SJSA1 (cell line): ENCODE results near the gene NANOS3. TPM values are rescaled to one million over a fixed set of nuclear protein-coding genes. Genes with fewer than 3 reads are reported as not detected.

ENCODE experiments used
- DNase-seq, 2 experiments: peaks; one replicate each; pipeline ENCODE4 v3.0.0-alpha.2; 2015 to 2020; ENCODE audit warnings: low spot score in 2 of 2, low read depth in 1 of 2
- H3K27ac ChIP-seq: fragments of 250-450 bp; sonication (Bioruptor Pico); 2 replicates; pipeline ENCODE4 v1.5.1; 2020; ENCODE audit warnings: mild to moderate bottlenecking, moderate library complexity
- H3K27me3 ChIP-seq: fragments of 250-450 bp; sonication (Bioruptor Pico); replicated peaks from 2 replicates; pipeline ENCODE4 v1.5.1; 2020; ENCODE audit warnings: mild to moderate bottlenecking, moderate library complexity
- H3K36me3 ChIP-seq: fragments of 250-450 bp; sonication (Bioruptor Pico); 2 replicates; pipeline ENCODE4 v1.5.1; 2020; ENCODE audit warnings: mild to moderate bottlenecking
- H3K4me1 ChIP-seq: fragments of 250-450 bp; sonication (Bioruptor Pico); replicated peaks from 2 replicates; pipeline ENCODE4 v1.6.1; 2021; ENCODE audit warnings: mild to moderate bottlenecking
- H3K4me3 ChIP-seq: fragments of 250-450 bp; sonication (Bioruptor Pico); 2 replicates; pipeline ENCODE4 v1.5.1; 2020; ENCODE audit warnings: mild to moderate bottlenecking
- H3K9me3 ChIP-seq: fragments of 250-450 bp; sonication (Bioruptor Pico); replicated peaks from 2 replicates; pipeline ENCODE4 v1.5.1; 2020; ENCODE audit warnings: mild to moderate bottlenecking
- total RNA-seq: library from RNA; depleted of rRNA; stranded (reverse); fragments of >200 nt; shearing (Covaris generic); gene quantifications from 2 replicates; pipeline ENCODE4 v1.2.3, GENCODE V29; 2014

The NANOS3 gene
- total RNA-seq, 1 experiment from 2014 or later, result 0.50 TPM

- Histone ChIP-seq H3K27me3 (no peaks in the 10 kb centered on the region), H3K4me3 (no peak overlapping the region), H3K36me3 (no peaks in the 10 kb centered on the region), H3K9me3 (no peaks in the 10 kb centered on the region), H3K27ac (no peak overlapping the region), H3K4me1 (peaks cover 13% of the 10 kb centered on the region)
- no peak for DNase-seq
Observed at GRCh38 chr19:13899393-13899792, 22.5 kb downstream of the NANOS3 start.

- H3K4me1 ChIP-seq, result peaks cover 13% of the 10 kb centered on the region
- H3K27ac ChIP-seq, result no peak overlapping the region
- H3K27me3 ChIP-seq, result no peaks in the 10 kb centered on the region
- no peak overlapping the region for H3K4me3 ChIP-seq
- no peaks in the 10 kb centered on the region for H3K9me3 ChIP-seq
- DNase-seq, result peak in 1 of 2 experiments; percentile 35
- H3K36me3 ChIP-seq, result no peaks in the 10 kb centered on the region
Observed at GRCh38 chr19:13899912-13900584, 23.1 kb downstream of the NANOS3 start.

GRCh38 chr19:13902993-13903555 lies 26.1 kb downstream of the NANOS3 start:
- DNase-seq, result no peak
- Histone ChIP-seq H3K4me1 (peaks cover 27% of the 10 kb centered on the region), H3K27me3 (no peaks in the 10 kb centered on the region), H3K4me3 (no peak overlapping the region), H3K27ac (no peak overlapping the region), H3K9me3 (no peaks in the 10 kb centered on the region), H3K36me3 (no peaks in the 10 kb centered on the region)

- Histone ChIP-seq H3K4me1 (peaks cover 14% of the 10 kb centered on the region), H3K4me3 (peak within 1 kb of the TSS; percentile 68), H3K9me3 (no peaks in the 10 kb centered on the region), H3K36me3 (peaks cover 4% of the 10 kb centered on the region; the same call in 1 of the 2 replicates), H3K27ac (no peak within 1 kb of the TSS), H3K27me3 (no peaks in the 10 kb centered on the region)
- DNase-seq, result peak; percentile 65 to 89
Observed at GRCh38 chr19:13905634-13906520, 28.9 kb downstream of the NANOS3 start, which contains the start of the genes BRME1 and CC2D1A. BRME1 (minus strand) TSS chr19:13906117; CDS start chr19:13904892, 1,225 bp downstream. CC2D1A (plus strand) TSS chr19:13906201; CDS start chr19:13906442, 241 bp downstream.

- peaks cover 4% of the 10 kb centered on the region; the same call in 1 of the 2 replicates for H3K36me3 ChIP-seq
- H3K4me3 ChIP-seq, result peak overlapping the region; percentile 68
- H3K27ac ChIP-seq, result no peak overlapping the region
- no peak for DNase-seq
- H3K27me3 ChIP-seq, result no peaks in the 10 kb centered on the region
- peaks cover 14% of the 10 kb centered on the region for H3K4me1 ChIP-seq
- no peaks in the 10 kb centered on the region for H3K9me3 ChIP-seq
Observed at GRCh38 chr19:13906521-13906904, 29.6 kb downstream of the NANOS3 start.

- H3K27me3 ChIP-seq, result no peaks in the 10 kb centered on the region
- peak overlapping the region; percentile 68 for H3K4me3 ChIP-seq
- H3K4me1 ChIP-seq, result peaks cover 14% of the 10 kb centered on the region
- DNase-seq, result no peak
- H3K27ac ChIP-seq, result no peak overlapping the region
- H3K36me3 ChIP-seq, result peaks cover 4% of the 10 kb centered on the region; the same call in 1 of the 2 replicates
- H3K9me3 ChIP-seq, result no peaks in the 10 kb centered on the region
Observed at GRCh38 chr19:13906910-13907309, 30.0 kb downstream of the NANOS3 start.

GRCh38 chr19:13908674-13909073 lies 31.7 kb downstream of the NANOS3 start:
- Histone ChIP-seq H3K36me3 (peaks cover 21% of the 10 kb centered on the region), H3K4me3 (no peak overlapping the region), H3K9me3 (no peaks in the 10 kb centered on the region), H3K27ac (no peak overlapping the region), H3K4me1 (peaks cover 14% of the 10 kb centered on the region), H3K27me3 (no peaks in the 10 kb centered on the region)
- no peak for DNase-seq

GRCh38 chr19:13909430-13909829 lies 32.5 kb downstream of the NANOS3 start:
- Histone ChIP-seq H3K27ac (no peak overlapping the region), H3K27me3 (no peaks in the 10 kb centered on the region), H3K4me1 (peaks cover 14% of the 10 kb centered on the region), H3K9me3 (no peaks in the 10 kb centered on the region), H3K36me3 (peaks cover 25% of the 10 kb centered on the region), H3K4me3 (no peak overlapping the region)
- no peak for DNase-seq

GRCh38 chr19:13913352-13913751 lies 36.4 kb downstream of the NANOS3 start:
- no peaks in the 10 kb centered on the region for H3K27me3 ChIP-seq
- no peaks in the 10 kb centered on the region for H3K9me3 ChIP-seq
- no peak for DNase-seq
- H3K4me1 ChIP-seq, result no peaks in the 10 kb centered on the region
- H3K27ac ChIP-seq, result no peak overlapping the region
- peaks cover 30% of the 10 kb centered on the region for H3K36me3 ChIP-seq
- H3K4me3 ChIP-seq, result no peak overlapping the region

GRCh38 chr19:13914777-13915176 lies 37.8 kb downstream of the NANOS3 start:
- Histone ChIP-seq H3K4me1 (no peaks in the 10 kb centered on the region), H3K4me3 (no peak overlapping the region), H3K36me3 (peaks cover 34% of the 10 kb centered on the region), H3K9me3 (no peaks in the 10 kb centered on the region), H3K27me3 (no peaks in the 10 kb centered on the region), H3K27ac (no peak overlapping the region)
- no peak for DNase-seq

GRCh38 chr19:13917888-13918406 lies 41.0 kb downstream of the NANOS3 start:
- no peak overlapping the region for H3K27ac ChIP-seq
- H3K27me3 ChIP-seq, result no peaks in the 10 kb centered on the region
- H3K4me1 ChIP-seq, result peaks cover 6% of the 10 kb centered on the region; the same call in 1 of the 2 replicates
- DNase-seq, result no peak
- H3K36me3 ChIP-seq, result peaks cover 45% of the 10 kb centered on the region
- no peak overlapping the region for H3K4me3 ChIP-seq
- H3K9me3 ChIP-seq, result no peaks in the 10 kb centered on the region

GRCh38 chr19:13918726-13919411 lies 41.9 kb downstream of the NANOS3 start:
- H3K4me3 ChIP-seq, result no peak overlapping the region
- DNase-seq, result no peak
- H3K36me3 ChIP-seq, result peaks cover 38% of the 10 kb centered on the region
- H3K4me1 ChIP-seq, result peaks cover 6% of the 10 kb centered on the region; the same call in 1 of the 2 replicates
- no peak overlapping the region for H3K27ac ChIP-seq
- H3K27me3 ChIP-seq, result no peaks in the 10 kb centered on the region
- H3K9me3 ChIP-seq, result no peaks in the 10 kb centered on the region

GRCh38 chr19:13920524-13920923 lies 43.6 kb downstream of the NANOS3 start:
- Histone ChIP-seq H3K27ac (no peak overlapping the region), H3K27me3 (no peaks in the 10 kb centered on the region), H3K4me3 (no peak overlapping the region), H3K4me1 (peaks cover 6% of the 10 kb centered on the region; the same call in 1 of the 2 replicates), H3K36me3 (peaks cover 31% of the 10 kb centered on the region), H3K9me3 (no peaks in the 10 kb centered on the region)
- DNase-seq, result no peak
